Esophagus muscularis mucosa (tissue), 4 donors: ENCODE results near the gene CDC34. TPM values are rescaled to one million over a fixed set of nuclear protein-coding genes. Genes with fewer than 3 reads are reported as not detected.

Experiments
- DNase-seq: peaks from one replicate; pipeline ENCODE4 v3.0.0-alpha.2; 2017; ENCODE audit errors: extremely low spot score
- H3K27ac ChIP-seq, 4 donors: fragments of 200-600 bp; sonication (generic); replicated peaks in 1 of 4; 1 replicate in 3 of 4; 2 replicates in 1 of 4; pipeline ENCODE4 v1.5.1; 2016 to 2019; ENCODE audit warnings: mild to moderate bottlenecking in 1 of 4
- H3K27me3 ChIP-seq, 4 donors: fragments of 200-600 bp; sonication (generic); one replicate each; pipeline versions ENCODE4 v1.5.1 to v1.6.0; 2016 to 2019
- H3K36me3 ChIP-seq, 4 donors: fragments of 200-600 bp; sonication (generic); one replicate each; pipeline ENCODE4 v1.5.1; 2016 to 2019
- H3K4me1 ChIP-seq, 4 donors: fragments of 200-600 bp; sonication (generic); one replicate each; pipeline ENCODE4 v1.5.1; 2016 to 2019
- H3K4me3 ChIP-seq, 4 donors: fragments of 200-600 bp; sonication (generic); 1 replicate in 2 of 4; 2 replicates in 2 of 4; pipeline ENCODE4 v1.5.1; 2016 to 2019; ENCODE audit warnings: mild to moderate bottlenecking in 4 of 4, moderate library complexity in 1 of 4
- H3K9me3 ChIP-seq, 4 donors: fragments of 200-600 bp; sonication (generic); 1 replicate in 3 of 4; 2 replicates in 1 of 4; pipeline ENCODE4 v1.5.1; 2016 to 2019
- CTCF ChIP-seq, 3 experiments: fragments of 200-600 bp in 2 of 3; fragments of 450-650 bp in 1 of 3; sonication (generic) in 2 of 3; IDR thresholded peaks; one replicate each; pipeline ENCODE4 v1.5.1; 2017 to 2019; ENCODE audit warnings: antibody characterized with exemption in 3 of 3, mild to moderate bottlenecking in 2 of 3, moderate library complexity in 1 of 3
- EP300 ChIP-seq: sonication (generic); formaldehyde crosslinking; IDR thresholded peaks from one replicate; pipeline ENCODE4 v1.6.1; 2017; ENCODE audit warnings: antibody characterized with exemption
- POLR2A ChIP-seq: fragments of 450-650 bp; IDR thresholded peaks from one replicate; pipeline ENCODE4 v1.6.1; 2017; ENCODE audit warnings: antibody characterized with exemption, moderate library complexity, mild to moderate bottlenecking, low read depth
- POLR2AphosphoS5 ChIP-seq, 2 donors: sonication (generic); formaldehyde crosslinking; IDR thresholded peaks; one replicate each; pipeline ENCODE4 v1.6.1; 2017; ENCODE audit warnings: antibody characterized with exemption in 2 of 2
- WGBS: methylation state at CpG from one replicate; pipeline ENCODE4 v1.1.5; 2018; 5-methylcytosine and 5-hydroxymethylcytosine counted together
- intact Hi-C: fragments of 100-400 bp; cut with DNase I; formaldehyde crosslinking; loops from one replicate; pipeline ENCODE4 v1.15.1; 2023
- total RNA-seq, 4 donors: library from RNA; depleted of rRNA; stranded (reverse); fragments of >200 nt; gene quantifications; one replicate each; pipeline versions ENCODE4 v1.1.0 to v1.2.1, GENCODE V29; 2016

Gene CDC34
- total RNA-seq, 4 donors from 2014 or later: 62.5 to 100 (median 76.2) TPM

GRCh38 chr19:494171-495080 lies 37.1 kb upstream of the CDC34 start:
- WGBS: 55% methylated on average over 13 of the region's 22 CpGs
- DNase-seq: no peak

GRCh38 chr19:495081-495401 lies 36.5 kb upstream of the CDC34 start:
- Histone ChIP-seq H3K27ac (no peak overlapping the region), H3K27me3 (peaks cover 3 to 56% (median 37%) of the 10 kb centered on the region in 4 donors), H3K36me3 (no peaks in the 10 kb centered on the region), H3K4me3 (no peak overlapping the region), H3K9me3 (no peaks in the 10 kb centered on the region), H3K4me1 (peaks cover 8 to 33% (median 25%) of the 10 kb centered on the region in 4 donors)
- 52% methylated on average over 9 of the region's 10 CpGs for WGBS
- intact Hi-C loops: no loop called here
- no peak for DNase-seq
- TF ChIP-seq EP300 (no peak), POLR2AphosphoS5 (IDR thresholded peaks at IDR 0.05) (no peak), CTCF (IDR thresholded peaks at IDR 0.05) (no peak)

More at GRCh38 chr19:494171-495080, 37.1 kb upstream of the CDC34 start:
- peaks cover 3 to 50% (median 36%) of the 10 kb centered on the region in 4 donors for H3K27me3 ChIP-seq
- intact Hi-C loops: no loop called here
- no peak overlapping the region for H3K4me3 ChIP-seq
- H3K27ac ChIP-seq: no peak overlapping the region
- TF ChIP-seq CTCF (IDR thresholded peaks at IDR 0.05) (no peak), EP300 (no peak), POLR2A (no peak), POLR2AphosphoS5 (IDR thresholded peaks at IDR 0.05) (no peak)
- H3K4me1 ChIP-seq: peaks cover 14 to 39% (median 31%) of the 10 kb centered on the region in 4 donors
- H3K36me3 ChIP-seq: no peaks in the 10 kb centered on the region
- no peaks in the 10 kb centered on the region for H3K9me3 ChIP-seq

- H3K4me3 ChIP-seq: no peak overlapping the region
- 45% methylated on average over 10 of the region's 32 CpGs for WGBS
- peak; percentile 35 to 77 (median 46) for TF ChIP-seq CTCF (IDR thresholded peaks at IDR 0.05)
- no peak for TF ChIP-seq POLR2AphosphoS5 (IDR thresholded peaks at IDR 0.05)
- peaks cover 3 to 59% (median 37%) of the 10 kb centered on the region in 4 donors for H3K27me3 ChIP-seq
- peaks cover 8 to 31% (median 24%) of the 10 kb centered on the region in 4 donors for H3K4me1 ChIP-seq
- no peaks in the 10 kb centered on the region for H3K36me3 ChIP-seq
- DNase-seq: no peak
- no peaks in the 10 kb centered on the region for H3K9me3 ChIP-seq
- H3K27ac ChIP-seq: no peak overlapping the region
- intact Hi-C loops: no loop called here
Measured at GRCh38 chr19:495402-496111, 36.0 kb upstream of the CDC34 start.

- no peak for DNase-seq
- 9% methylated on average over 20 of the region's 33 CpGs for WGBS
- Histone ChIP-seq H3K27me3 (peaks cover 3 to 63% (median 37%) of the 10 kb centered on the region in 4 donors), H3K9me3 (no peaks in the 10 kb centered on the region), H3K4me3 (peak within 1 kb of the TSS in 1 of 4 donors; percentile 39), H3K4me1 (peaks cover 8 to 31% (median 24%) of the 10 kb centered on the region in 4 donors), H3K36me3 (no peaks in the 10 kb centered on the region), H3K27ac (no peak within 1 kb of the TSS)
- TF ChIP-seq EP300: no peak
- TF ChIP-seq POLR2A: no peak
- no peak for TF ChIP-seq POLR2AphosphoS5 (IDR thresholded peaks at IDR 0.05)
- TF ChIP-seq CTCF (IDR thresholded peaks at IDR 0.05): no peak
- intact Hi-C loops: no loop called here
Measured at GRCh38 chr19:496112-496665, 35.4 kb upstream of the CDC34 start, which contains the start of gene MADCAM1. Gene MADCAM1, plus strand, starts transcription at chr19:496486. Its CDS starts 14 bp downstream, at chr19:496500.
